Right atrium auricular region (tissue), 2 donors: Measurements from ENCODE around the gene DUSP10. TPM values are rescaled to one million over a fixed set of nuclear protein-coding genes. Genes with fewer than 3 reads are reported as not detected.

Experiments
- DNase-seq: peaks from one replicate; pipeline ENCODE4 v3.0.0-alpha.2; 2019; ENCODE audit warnings: low spot score
- H3K27ac ChIP-seq, 2 donors: fragments of 200-600 bp; sonication (generic); 1 replicate in 1 of 2; 2 replicates in 1 of 2; pipeline ENCODE4 v1.5.1; 2016 to 2019
- H3K27me3 ChIP-seq, 2 donors: fragments of 200-600 bp; sonication (generic); one replicate each; pipeline versions ENCODE4 v1.5.1 to v1.6.0; 2017 to 2019
- H3K36me3 ChIP-seq: fragments of 200-600 bp; sonication (generic); one replicate; pipeline ENCODE4 v1.5.1; 2016
- H3K4me1 ChIP-seq, 2 donors: fragments of 200-600 bp; sonication (generic); one replicate each; pipeline versions ENCODE4 v1.5.1 to v1.6.0; 2017 to 2019
- H3K4me3 ChIP-seq, 2 donors: fragments of 200-600 bp; sonication (generic); 1 replicate in 1 of 2; 2 replicates in 1 of 2; pipeline ENCODE4 v1.5.1; 2017 to 2019; ENCODE audit warnings: mild to moderate bottlenecking in 1 of 2, moderate library complexity in 1 of 2
- H3K9me3 ChIP-seq, 2 donors: fragments of 200-600 bp; sonication (generic); one replicate each; pipeline ENCODE4 v1.5.1; 2019
- total RNA-seq, 2 donors: library from RNA; depleted of rRNA; stranded (reverse); fragments of >200 nt; gene quantifications; one replicate each; pipeline ENCODE4 v1.1.0, GENCODE V29; 2016
- TF ChIP-seq, protein P1 (sequence below), 2 donors: fragments of 200-600 bp; sonication (generic); IDR thresholded peaks; one replicate each; pipeline ENCODE4 v1.5.1; 2019; ENCODE audit warnings: antibody characterized with exemption in 2 of 2

The DUSP10 gene
- total RNA-seq, 2 donors from 2014 or later = 3.3 to 6.4 TPM

- H3K4me3 ChIP-seq = no peak overlapping the region
- H3K36me3 ChIP-seq = peaks cover 4% of the 10 kb centered on the region
- no peak for DNase-seq
- no peak overlapping the region for H3K27ac ChIP-seq
- TF ChIP-seq, protein P1, sequence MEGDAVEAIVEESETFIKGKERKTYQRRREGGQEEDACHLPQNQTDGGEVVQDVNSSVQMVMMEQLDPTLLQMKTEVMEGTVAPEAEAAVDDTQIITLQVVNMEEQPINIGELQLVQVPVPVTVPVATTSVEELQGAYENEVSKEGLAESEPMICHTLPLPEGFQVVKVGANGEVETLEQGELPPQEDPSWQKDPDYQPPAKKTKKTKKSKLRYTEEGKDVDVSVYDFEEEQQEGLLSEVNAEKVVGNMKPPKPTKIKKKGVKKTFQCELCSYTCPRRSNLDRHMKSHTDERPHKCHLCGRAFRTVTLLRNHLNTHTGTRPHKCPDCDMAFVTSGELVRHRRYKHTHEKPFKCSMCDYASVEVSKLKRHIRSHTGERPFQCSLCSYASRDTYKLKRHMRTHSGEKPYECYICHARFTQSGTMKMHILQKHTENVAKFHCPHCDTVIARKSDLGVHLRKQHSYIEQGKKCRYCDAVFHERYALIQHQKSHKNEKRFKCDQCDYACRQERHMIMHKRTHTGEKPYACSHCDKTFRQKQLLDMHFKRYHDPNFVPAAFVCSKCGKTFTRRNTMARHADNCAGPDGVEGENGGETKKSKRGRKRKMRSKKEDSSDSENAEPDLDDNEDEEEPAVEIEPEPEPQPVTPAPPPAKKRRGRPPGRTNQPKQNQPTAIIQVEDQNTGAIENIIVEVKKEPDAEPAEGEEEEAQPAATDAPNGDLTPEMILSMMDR (IDR thresholded peaks at IDR 0.05) = no peak
- peaks cover 0 to 7% of the 10 kb centered on the region in 2 donors for H3K4me1 ChIP-seq
- H3K9me3 ChIP-seq = peaks cover 0 to 4% of the 10 kb centered on the region in 2 donors
- no peaks in the 10 kb centered on the region for H3K27me3 ChIP-seq
Measured at GRCh38 chr1:221696718-221697461, 45.0 kb downstream of the DUSP10 start.

DNA sequence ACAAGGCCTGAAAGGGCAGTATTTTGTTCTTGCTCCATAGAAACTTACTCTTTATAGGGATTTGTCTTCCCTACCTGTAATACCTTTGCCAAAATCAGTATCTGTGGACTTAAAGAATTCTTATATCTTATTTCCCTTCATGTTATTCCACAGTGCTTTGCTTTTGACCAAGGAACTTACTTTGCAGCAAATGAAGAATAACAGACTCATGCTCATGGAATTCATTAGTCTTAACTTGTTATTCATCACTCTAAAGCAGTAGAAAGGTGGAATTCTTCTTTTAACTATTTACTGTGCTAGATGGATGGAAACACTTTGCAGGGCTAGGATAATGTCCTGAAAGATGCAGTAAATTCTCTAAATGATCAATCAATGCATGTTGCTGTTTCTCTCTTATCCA lies 45.9 kb downstream of the DUSP10 start:
- H3K27me3 ChIP-seq = no peaks in the 10 kb centered on the region
- no peaks in the 10 kb centered on the region for H3K36me3 ChIP-seq
- H3K9me3 ChIP-seq = peaks cover 0 to 4% of the 10 kb centered on the region in 2 donors
- peaks cover 0 to 7% of the 10 kb centered on the region in 2 donors for H3K4me1 ChIP-seq
- H3K27ac ChIP-seq = no peak overlapping the region
- no peak overlapping the region for H3K4me3 ChIP-seq
- DNase-seq = no peak
- TF ChIP-seq, protein P1 (IDR thresholded peaks at IDR 0.05) = no peak

GRCh38 chr1:221695301-221695700 lies 46.6 kb downstream of the DUSP10 start:
- Histone ChIP-seq H3K27me3 (no peaks in the 10 kb centered on the region), H3K4me3 (no peak overlapping the region), H3K27ac (no peak overlapping the region), H3K4me1 (peaks cover 0 to 7% of the 10 kb centered on the region in 2 donors), H3K9me3 (peaks cover 0 to 4% of the 10 kb centered on the region in 2 donors), H3K36me3 (no peaks in the 10 kb centered on the region)
- DNase-seq = no peak
- TF ChIP-seq, protein P1 (IDR thresholded peaks at IDR 0.05) = no peak

GRCh38 chr1:221694109-221694508 lies 47.8 kb downstream of the DUSP10 start:
- TF ChIP-seq, protein P1 (IDR thresholded peaks at IDR 0.05) = no peak
- Histone ChIP-seq H3K36me3 (no peaks in the 10 kb centered on the region), H3K9me3 (peaks cover 0 to 4% of the 10 kb centered on the region in 2 donors), H3K27ac (no peak overlapping the region), H3K4me3 (no peak overlapping the region), H3K27me3 (no peaks in the 10 kb centered on the region), H3K4me1 (peaks cover 0 to 7% of the 10 kb centered on the region in 2 donors)
- no peak for DNase-seq

DNA sequence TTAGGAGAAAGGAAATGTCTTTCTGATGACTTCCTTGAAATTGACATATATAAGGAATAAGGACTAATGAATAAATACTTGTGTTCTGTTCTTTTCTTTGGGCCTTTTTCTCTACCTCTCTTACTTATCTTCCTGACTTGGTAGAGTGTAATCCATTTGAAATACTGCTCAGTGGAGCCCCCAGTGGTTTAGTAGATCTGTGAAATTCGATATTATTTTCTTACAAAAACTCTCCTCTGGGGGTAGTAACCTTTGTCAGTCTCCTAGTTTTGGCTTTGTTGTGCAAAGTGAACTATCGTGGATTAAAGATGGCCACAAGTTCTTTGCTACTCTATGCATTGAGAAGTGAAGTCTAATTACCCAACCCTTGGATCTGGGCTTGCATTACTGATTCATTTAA lies 48.8 kb downstream of the DUSP10 start:
- no peaks in the 10 kb centered on the region for H3K36me3 ChIP-seq
- H3K27me3 ChIP-seq = no peaks in the 10 kb centered on the region
- H3K27ac ChIP-seq = no peak overlapping the region
- peaks cover 0 to 3% of the 10 kb centered on the region in 2 donors for H3K4me1 ChIP-seq
- peaks cover 0 to 4% of the 10 kb centered on the region in 2 donors for H3K9me3 ChIP-seq
- no peak overlapping the region for H3K4me3 ChIP-seq
- no peak for DNase-seq
- TF ChIP-seq, protein P1 (IDR thresholded peaks at IDR 0.05) = no peak
